ENCODE results near the gene PLS3.
"Not testable (repeated sequence)": the region's sequence is repeated elsewhere in the genome, so short reads cannot be mapped to it uniquely, and the experiment has no call there.

PLS3 gene, protein sequence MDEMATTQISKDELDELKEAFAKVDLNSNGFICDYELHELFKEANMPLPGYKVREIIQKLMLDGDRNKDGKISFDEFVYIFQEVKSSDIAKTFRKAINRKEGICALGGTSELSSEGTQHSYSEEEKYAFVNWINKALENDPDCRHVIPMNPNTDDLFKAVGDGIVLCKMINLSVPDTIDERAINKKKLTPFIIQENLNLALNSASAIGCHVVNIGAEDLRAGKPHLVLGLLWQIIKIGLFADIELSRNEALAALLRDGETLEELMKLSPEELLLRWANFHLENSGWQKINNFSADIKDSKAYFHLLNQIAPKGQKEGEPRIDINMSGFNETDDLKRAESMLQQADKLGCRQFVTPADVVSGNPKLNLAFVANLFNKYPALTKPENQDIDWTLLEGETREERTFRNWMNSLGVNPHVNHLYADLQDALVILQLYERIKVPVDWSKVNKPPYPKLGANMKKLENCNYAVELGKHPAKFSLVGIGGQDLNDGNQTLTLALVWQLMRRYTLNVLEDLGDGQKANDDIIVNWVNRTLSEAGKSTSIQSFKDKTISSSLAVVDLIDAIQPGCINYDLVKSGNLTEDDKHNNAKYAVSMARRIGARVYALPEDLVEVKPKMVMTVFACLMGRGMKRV

DNA sequence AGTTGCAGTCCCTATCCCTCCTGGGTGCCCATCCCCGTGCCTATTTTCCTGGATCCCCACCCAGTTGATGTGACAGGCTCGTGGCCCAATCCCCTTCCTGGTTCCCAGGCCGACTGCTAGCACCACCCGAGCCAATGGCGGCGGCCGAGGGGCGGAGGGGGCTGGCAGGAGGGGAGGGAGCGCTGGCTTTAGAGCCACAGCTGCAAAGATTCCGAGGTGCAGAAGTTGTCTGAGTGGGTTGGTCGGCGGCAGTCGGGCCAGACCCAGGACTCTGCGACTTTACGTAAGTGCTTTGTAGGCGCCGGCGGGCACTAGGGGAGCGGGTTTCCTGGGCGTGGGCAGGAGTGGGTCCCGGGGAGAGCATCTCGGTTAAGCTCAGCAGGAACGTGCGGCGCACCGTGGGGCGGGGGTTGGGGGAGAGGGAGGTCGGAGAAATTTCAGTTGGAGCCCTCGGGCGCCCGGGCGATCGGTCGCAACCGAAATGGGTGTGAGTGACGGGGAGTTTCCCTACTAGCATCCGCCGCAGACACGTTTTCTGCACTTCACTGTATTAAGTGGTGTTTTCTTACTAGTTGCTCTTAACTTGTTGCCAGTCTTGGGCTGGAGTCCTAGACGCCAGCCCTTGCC is at the start of gene PLS3:
Gene PLS3, plus strand, starts transcription at position 197 of the 627 bp plus-strand sequence. CDS start 49,077 bp downstream, outside the sequence.
- no peak for FAIRE-seq

DNA sequence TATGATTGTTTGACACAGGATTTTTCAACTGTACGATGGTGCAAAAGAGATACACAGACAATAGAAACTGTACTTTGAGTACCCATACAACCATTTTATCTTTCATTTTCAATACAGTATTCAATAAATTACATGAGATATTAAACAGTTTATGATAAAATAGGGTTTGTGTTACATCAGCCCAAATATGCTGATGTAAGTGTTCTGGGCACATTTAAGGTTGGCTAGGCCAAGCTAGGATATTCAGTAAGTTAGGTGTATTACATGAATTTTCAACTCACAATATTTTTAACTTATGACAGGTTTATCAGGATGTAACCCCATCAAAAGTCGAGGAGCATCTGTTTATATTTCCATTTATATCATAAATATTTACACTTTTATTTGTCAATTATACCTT is 42.9 kb upstream of the PLS3 start:
- no peak for FAIRE-seq

DNA sequence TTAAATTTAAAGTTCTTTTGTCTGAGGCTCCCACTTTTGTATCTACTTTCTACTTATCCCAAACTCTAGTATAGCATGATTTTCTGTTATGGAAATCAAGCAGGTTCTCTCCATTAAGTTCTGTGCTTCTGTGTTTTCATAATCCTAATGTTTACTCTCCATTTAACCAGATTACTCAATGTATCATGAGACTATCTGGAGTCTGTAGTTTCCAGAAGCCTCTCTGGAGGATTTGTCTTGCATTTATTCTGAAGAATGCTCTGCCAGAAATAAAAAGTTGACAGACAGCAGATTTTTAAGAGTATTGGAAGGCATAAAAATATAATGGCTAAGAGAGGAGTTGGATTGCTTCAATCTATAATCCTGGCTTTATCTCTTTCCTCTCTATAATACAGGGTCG is 39.2 kb upstream of the PLS3 start:
- no peak for FAIRE-seq

DNA sequence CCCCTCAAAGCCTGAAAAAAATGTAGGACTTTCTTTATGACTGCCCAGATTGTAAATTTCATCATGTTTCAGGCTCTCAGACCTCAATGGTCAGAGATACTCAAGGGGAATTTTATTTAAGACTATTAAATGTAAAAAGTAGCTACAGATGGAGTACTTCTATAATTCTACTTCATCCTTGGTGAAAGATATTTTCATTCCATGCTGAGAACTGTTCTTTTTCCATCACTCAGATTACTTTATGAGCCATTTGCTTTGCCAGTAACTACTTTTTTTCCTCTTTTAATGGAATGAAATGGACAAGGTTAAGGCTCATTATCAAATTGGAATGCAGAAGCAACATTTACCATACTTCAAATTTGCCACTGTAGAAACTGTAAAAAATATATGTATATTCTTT is 38.0 kb upstream of the PLS3 start:
- no peak for FAIRE-seq

DNA sequence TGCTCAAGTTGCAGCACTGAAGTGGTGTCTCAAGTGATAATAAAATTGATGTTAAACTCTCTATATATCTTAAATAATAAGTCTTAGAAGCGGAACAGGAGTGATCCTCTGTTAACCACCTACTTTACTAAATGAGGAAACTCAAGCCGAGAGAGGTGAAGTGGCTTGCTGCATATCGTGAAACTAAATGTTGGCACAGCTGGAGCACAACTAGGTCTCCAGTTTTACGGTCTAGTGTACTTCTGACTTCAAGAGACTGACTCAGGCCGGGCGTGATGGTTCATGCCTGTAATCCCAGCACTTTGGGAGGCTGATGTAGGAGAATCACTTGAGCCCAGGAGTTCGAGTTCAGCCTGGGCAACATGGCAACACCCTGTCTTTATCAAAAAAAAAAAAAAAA is 35.5 kb upstream of the PLS3 start:
- FAIRE-seq, result no peak

DNA sequence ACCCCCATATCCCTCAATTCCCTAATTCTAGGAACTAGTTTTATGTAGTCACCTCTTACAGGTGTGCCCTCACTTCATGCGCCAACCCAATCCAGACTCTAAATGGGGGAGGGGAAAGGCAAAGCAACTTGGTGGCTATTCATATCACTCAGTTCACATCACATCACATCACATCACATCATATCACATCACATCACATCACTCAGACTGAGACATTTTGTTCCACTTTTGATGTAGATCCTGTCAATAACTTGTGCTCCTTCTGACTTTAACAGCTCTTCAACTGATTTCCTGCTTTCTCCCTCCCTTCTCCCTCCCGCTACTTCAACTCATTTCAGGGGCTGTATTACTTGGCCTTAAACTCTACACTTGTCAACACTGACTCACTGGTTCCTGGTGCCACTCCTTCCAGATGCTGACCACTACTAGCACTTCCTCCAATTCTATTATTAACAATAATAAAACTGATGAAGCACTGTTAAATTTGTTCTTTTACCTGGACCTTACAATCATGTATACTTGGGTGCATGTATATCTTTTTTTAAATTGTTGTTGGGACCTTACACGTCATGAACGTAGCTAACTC is 29.1 kb upstream of the PLS3 start:
- peak; percentile 60 for FAIRE-seq

DNA sequence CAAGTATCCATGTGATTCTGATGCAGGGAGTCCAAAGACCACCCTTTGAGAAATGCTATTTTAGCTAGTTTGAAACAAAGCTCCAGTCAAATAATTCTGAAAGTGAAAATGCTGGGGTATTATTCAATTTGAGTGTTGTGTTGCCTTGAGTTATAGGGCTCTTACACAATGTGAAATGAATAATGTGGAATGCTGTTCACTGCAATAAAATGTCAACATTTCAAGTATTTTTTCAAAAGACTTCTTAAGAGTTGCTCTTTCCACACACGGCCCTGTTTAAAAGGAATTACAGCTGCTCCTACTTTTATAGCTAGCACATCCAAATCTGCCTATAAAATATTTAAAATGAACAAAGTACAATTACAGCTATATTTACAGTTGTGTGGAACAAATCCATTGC is 27.5 kb upstream of the PLS3 start:
- peak; percentile 45 for FAIRE-seq

DNA sequence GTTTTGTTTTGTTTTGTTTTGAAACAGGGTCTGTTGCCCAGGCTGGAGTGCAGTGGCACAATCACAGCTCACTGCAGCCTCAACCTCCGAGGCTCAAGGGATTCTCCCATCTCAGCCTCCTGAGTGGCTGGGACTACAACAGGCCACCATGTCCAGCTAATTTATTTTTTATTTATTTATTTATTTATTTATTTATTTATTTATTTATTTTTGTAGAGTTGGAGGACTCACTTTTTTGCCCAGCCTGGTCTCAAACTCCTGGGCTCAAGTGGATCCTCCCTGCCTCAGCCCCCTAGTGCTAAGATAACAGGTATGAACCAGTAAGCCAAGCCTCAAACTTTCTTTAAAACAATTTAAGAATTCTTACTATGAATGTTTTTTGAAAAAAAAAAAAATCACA is 26.6 kb upstream of the PLS3 start:
- FAIRE-seq, result no peak

DNA sequence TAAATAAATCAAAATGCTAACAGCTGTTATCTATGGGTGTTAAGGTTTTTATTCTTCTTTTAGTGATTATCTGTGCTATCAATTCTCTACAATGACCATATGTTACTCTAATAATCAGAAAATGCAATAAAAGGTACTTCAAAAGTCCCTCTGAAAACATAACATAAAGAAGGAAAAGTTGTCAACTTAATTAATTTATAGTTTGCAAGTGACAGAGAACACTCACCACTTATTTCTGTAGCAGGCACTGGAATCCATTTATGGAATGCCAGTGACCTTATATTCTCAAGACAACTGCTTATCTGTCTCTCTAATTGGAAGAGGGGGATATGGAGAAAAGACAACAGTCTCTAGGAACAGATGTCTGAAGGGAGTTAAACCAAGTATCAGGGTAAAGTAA is 25.6 kb upstream of the PLS3 start:
- no peak for FAIRE-seq

DNA sequence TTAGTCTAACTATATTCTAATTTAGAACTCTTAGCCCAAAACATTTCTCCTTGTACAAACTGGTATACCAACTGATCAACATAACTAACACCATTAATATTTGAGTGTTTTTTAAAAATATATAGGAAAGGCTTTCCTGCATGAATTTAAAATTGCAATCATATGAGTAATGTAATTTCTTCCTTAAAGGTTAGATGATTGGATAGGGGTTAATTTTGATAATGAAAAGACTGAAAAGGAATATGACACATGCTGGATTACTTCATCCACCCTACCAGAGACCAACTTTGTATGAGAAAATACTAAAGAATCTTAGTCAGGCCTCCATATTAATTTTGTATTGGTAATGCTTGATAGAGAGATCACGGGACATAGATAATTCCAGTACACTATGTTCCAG is 25.1 kb upstream of the PLS3 start:
- FAIRE-seq, result no peak

DNA sequence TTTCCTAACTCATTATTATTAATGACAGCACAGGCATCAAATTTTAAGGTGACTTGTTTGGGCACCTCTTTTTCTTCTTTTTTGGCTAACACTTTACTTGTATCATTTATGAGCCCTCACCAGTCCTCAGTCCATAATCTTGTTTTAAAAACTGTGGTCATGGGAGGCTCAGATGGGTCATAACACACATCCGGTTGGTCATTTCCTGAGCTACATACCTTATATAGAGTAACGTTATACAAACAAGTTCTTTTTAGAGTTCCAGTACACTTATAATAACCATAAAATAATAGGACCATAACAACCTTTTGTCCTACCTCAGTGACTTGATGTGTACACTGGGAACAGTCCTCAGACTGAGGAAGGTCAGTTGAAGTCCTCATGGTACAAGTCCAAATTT is 21.1 kb upstream of the PLS3 start:
- no peak for FAIRE-seq

DNA sequence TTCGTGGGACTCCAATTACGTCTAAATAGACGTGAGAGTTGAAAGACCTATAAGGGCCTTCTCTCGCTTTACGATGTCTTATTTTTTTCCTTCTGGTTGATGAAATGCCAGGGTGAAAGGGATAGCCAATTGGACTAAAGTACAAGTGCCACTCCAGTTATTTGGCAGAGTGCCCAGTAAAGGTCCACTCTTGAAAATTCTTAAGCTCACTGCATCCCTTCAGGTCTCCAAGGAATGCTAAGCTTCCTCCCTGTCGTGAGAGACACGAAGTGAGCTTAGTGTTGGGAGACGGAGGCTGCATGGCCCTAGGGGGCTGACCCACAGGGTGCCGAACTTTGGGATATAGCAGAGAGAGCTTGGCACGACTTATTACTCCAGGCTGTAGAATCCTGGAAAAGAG is 19.9 kb upstream of the PLS3 start:
- not testable (repeated sequence) for FAIRE-seq

DNA sequence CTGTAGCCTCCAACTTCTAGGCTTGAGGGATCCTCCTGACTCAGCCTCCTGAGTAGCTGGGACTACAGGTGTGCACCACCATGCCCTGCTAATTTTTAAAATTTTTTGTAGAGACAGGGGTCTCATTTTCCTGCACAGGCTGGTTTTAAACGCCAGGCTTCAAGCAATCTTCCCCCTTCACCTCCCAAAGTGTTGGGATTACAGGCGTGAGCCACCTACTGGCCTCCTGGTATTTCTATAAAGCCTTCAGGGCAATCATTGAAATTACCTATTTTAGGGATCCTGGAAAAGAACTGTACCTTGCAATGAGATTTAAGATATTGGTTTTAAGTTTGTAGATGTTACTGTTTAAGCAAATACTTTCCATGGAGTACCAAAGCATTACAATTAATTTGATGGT is 13.5 kb upstream of the PLS3 start:
- FAIRE-seq, result no peak

DNA sequence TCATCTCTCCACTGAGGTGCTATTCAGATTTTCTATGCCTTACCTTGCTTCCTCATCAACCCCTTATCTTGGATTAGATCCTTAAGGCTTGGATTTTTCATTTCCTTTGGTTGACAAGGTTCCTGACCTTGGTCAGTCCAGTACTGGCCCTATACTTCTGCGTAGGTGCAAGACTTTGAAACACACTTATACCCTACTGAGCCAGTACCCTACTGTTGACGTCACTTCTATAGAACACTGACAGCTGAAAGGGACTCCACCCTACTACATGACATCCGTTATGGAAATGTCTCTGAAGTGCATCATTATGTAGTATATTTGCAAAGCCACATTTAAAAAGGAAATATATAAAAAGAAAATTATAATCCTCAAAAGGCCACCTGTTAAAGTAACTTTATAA is 12.0 kb upstream of the PLS3 start:
- no peak for FAIRE-seq

DNA sequence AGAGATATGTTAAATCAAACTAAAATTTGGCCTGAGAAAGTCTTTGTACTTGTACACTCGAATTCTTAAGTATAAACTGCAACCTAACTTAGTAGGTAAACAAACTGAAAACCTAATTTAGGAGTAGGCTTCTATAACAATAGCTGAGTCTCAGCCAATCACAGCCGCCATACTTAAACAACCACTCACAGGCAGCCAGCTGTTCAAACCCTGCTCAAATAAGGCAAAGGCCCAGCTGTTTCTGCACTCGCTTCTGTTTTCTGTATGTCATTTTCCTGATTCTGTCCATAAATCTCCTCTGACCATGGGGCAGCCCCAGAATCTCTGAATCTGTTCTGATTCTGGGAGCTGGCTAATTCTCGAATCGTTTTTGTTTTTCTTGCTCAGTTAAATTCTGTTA is 7.8 kb upstream of the PLS3 start:
- FAIRE-seq, result no peak

DNA sequence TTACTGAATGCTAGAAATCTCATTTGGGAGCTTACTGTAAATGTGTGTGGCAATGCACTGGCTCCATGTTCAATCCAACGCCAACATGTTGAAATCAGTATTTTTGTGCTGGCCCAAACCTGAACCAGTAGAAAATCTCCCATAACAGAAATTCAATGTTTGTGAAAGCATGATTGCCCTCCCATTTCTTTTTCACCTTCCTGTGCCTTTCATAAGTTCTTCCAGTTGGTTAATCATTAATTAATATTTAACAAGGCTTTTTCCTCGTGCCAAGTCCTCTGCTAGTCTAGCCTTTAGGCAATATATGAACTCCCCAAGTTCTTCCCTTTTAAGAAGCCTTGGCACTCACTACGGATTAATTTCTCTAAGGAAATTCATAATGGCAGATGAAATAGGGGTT is 1.3 kb upstream of the PLS3 start:
- FAIRE-seq, result no peak

DNA sequence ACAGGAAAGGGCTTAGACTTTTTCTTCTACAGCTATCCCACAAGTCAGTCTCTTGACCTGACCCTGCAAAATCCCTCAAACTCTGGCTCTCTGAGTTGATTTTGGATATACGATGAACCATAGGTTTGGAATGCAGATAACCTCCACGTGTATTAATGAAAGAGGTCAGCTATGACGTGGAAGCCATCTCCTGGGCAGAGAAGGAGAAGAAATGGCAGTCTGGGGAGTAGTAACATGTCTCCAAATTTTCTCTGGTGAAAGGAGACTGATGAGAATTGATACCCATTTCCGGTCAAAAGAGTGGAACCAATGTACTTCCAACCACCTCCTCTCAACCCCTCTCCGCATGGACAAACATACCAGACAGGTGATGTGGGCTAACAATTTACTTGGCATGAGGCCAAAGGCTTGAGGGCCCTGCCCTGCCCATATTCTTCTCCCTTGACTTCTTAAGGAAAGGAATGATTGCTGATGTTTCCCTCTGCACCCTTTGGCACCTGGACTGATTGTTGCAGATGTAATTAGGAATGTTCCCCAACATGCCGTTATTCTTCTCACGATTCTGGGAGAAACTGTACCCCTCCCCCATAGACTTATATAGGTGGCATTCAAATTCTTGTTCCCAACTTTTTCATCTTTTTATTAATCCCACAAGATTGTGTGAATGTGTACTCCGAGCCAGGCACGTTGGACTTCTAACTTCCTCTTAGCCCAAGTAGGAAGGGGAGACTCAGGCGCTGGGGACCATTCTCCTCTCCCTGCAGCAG is 580 bp upstream of the PLS3 start:
- FAIRE-seq, result no peak

DNA sequence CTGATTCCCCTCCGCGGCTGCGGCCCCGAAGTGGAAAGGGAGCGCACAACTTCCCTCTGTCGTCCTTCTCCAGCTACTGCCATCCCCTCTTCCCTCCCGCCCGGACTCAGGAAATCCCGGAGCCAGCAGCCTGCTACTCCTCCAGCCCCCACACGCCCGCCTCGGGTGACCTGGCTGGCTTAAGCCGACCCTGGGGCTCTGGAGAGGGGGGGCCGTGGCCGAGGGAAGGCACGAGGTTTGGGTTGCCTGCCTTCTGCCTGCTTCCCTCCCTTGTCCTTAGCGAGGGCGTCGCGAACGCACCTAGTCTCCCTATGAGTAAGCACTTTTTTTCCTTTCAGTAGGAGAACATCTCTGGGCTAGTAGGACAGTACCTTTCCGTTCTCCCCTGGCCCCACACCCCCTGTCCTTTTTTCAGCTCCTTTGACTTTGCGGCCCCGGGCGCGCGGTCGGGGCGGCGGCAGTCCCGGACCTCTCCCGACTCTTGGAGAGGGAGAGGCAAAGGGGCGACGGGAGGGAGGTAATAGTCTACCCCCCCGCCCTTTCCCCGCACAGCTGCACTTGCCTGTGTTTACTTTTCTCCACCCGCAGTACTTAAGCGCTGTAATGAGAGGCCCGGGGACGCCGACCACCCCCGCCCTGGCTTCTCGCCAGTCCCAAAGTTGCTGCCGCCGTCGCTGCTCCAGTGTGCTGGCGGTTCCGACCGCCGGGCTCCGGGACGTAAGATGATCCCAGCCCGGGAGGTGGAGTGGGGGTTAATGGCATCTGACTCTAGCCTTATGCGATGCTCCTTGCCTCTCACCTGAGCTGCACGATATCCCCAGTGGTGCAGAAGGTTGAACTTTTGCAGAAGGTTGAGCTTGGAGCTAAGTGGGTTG is 868 bp downstream of the PLS3 start:
- no peak for FAIRE-seq

DNA sequence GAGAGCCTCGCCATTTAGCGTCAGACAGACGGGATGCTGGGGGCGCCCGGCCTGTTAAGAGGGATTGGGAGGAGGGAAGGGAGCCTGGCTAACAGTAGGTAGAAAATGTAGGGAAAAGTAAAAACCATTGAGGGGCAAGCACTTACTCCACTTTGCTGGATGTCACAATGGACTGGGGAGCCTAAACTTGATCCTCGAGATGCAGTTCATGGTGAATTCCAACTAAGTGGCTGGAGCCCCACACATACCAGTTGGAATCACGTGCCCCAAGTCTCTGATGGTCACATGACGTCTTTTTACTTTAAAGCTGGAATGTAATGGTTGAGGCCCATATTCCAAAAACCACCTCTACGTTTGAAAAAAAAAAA is 1.5 kb downstream of the PLS3 start:
- no peak for FAIRE-seq

DNA sequence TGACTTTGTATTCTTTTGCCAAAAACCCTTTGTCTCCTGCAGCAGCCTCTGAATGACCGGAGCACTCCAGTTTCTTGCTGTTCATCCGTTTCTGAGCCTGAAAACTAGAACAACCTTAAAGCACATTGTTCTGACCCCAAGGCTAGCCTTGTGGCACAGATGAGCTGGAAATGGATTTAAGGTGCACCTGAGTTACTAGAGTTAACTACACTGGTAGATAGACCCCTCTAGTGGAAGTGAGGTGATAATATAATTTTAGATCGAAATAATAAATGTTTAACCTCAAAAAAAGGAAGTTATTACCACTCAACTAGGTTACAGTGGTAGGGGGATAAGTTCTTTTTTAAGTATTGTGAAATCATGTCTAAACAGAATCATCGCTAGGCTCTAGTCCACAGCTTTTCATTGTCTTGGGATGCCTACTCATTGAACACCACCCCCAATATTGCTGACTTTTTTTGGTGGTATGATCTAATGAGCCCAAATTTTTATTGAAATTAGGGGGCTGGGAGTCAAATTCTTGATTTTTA is 2.7 kb downstream of the PLS3 start:
- FAIRE-seq, result no peak

DNA sequence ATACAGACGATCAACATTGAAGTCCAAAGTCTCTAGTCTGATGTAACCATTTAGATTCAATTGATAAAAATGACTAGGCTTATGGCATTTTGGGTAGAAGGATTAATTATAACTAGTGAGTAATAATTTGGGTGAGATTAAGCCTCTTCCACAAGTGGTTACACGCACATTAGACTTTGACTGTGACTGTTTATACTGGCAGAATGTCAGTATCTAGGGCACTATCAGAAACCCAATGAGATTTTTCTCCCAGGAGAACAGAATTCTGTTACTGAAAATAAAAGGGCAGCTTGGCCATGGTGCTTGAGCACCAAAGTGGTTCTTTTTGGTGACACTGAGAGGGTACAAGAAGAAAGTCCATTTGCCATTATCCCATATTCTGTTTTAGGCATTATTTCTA is 3.3 kb downstream of the PLS3 start:
- FAIRE-seq, result no peak

DNA sequence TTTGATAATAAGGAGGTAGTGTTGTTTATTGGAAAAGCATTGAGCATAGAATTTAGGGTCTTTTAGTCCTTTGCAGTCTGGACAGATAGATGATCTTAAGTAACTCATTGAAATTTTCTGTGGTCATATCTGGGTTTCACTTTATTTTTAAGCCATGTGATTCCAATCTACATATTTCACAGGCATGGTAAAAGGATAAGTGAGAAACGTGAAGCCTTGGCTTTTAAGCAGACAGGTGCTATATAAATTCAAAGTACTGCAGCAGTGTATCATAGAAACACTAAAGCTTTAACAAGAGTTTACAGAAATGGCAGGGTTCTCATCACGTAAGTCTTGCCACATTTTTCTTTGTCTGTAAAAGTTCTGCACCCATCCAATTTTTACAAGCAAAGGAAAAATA is 4.9 kb downstream of the PLS3 start:
- no peak for FAIRE-seq
